NCI-H2107 treated with DMSO at 0.1 percent for 48 hours (cell line): ENCODE measurements around the gene TRMT1L.
"Not testable (repeated sequence)": the region's sequence is repeated elsewhere in the genome, so short reads cannot be mapped to it uniquely, and the experiment has no call there.

Experiments used
- DNase-seq: peaks from one replicate; lab custom pipeline; 2025; ENCODE audit not compliant: unreplicated experiment; lab: John Stamatoyannopoulos, UW

TRMT1L gene, protein sequence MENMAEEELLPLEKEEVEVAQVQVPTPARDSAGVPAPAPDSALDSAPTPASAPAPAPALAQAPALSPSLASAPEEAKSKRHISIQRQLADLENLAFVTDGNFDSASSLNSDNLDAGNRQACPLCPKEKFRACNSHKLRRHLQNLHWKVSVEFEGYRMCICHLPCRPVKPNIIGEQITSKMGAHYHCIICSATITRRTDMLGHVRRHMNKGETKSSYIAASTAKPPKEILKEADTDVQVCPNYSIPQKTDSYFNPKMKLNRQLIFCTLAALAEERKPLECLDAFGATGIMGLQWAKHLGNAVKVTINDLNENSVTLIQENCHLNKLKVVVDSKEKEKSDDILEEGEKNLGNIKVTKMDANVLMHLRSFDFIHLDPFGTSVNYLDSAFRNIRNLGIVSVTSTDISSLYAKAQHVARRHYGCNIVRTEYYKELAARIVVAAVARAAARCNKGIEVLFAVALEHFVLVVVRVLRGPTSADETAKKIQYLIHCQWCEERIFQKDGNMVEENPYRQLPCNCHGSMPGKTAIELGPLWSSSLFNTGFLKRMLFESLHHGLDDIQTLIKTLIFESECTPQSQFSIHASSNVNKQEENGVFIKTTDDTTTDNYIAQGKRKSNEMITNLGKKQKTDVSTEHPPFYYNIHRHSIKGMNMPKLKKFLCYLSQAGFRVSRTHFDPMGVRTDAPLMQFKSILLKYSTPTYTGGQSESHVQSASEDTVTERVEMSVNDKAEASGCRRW

DNA sequence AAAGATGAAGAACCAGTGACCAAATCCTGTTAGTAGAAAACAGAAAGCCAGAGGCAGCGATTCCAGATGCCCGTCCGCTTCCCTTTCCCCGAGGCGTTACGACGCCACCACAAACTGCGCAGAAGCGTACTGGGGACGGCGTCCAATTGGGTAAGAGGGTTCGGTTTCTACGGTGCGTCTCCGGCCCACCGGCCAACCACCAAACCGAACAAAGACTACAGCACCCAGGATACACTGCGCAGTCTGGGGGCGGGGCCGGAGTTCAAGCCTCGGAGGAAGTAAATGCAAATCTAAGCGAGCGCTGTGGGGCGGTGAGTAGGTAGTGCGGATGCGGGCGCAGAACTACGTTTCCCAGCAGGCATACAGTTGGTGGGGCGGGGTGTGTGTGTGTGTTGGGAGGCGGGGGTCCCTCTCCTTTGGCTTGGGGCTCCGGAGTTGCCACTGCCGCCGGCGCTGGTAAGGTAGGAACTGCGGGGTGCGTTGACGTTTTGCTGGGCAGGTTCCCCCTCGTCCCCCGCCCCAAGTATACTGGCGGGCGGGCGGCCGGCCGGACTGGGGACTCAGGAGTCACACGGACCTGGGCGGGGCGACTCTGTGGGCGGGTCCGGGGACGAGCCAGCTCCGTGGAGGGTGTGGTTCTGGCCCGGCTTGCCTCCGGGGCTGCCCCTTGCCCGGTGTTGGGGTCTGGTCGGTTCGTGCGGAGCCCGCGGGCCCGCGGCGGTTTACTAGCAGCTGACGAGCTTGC, at the start of gene TRMT1L, which contains the start of gene SWT1:
Gene TRMT1L, minus strand, starts transcription at position 100 of the 745 bp plus-strand sequence. CDS start 241 bp downstream, outside the sequence.
Gene SWT1, plus strand, starts transcription at position 314 of the 745 bp plus-strand sequence. CDS start 3,675 bp downstream, outside the sequence.
- DNase-seq: peak; percentile 100

DNA sequence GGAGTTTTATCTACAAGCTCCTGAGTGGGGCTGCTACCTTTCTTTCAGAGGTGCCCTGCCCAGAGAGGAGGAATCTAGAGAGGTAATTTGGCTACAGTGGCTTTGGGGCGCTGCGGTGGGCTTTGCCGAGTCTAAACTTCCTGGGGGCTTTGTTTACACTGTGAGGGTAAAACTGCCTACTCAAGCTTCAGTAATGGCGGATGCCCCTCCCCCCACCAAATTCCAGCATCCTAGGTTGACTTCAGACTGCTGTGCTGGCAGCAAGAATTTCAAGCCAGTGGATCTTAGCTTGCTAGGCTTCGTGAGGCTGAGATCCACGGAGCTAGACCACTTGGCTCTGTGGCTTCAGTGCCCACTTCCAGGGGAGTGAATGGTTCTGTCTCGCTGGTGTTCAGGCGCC, 44.1 kb upstream of the TRMT1L start:
- no peak for DNase-seq

DNA sequence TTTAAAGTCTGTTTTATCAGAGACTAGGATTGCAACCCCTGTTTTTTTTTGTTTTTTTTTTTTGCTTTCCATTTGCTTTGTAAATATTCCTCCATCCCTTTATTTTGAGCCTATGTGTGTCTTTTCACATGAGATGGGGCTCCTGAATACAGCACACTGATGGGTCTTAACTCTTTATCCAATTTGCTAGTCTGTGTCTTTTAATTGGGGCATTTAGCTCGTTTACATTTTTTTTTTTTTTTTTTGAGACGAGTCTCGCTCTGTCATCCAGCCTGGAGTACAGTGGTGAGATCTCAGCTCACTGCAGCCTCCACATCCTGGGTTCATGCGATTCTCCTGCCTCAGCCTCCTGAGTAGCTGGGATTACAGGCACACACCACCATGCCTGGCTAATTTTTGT, 42.0 kb upstream of the TRMT1L start:
- DNase-seq: not testable (repeated sequence)

DNA sequence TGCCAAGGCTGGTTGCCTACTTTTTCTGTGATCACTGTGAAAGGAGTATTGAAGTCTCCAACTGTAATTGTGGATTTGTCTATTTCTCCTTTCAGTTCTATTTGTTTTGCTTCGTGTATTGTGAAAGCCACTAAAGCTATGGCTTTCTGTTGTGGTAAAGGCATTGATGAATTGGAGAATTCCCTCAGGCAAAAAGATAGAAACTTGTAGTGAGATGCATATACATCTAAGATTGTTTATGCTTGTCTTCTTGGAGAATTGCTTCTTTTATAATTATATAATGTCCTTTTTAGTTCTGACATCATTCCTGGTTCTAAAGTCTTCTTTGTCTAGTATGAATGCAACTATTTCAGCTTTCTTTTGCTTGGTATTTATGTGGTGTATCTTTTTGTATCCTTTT, 37.0 kb upstream of the TRMT1L start:
- no peak for DNase-seq

DNA sequence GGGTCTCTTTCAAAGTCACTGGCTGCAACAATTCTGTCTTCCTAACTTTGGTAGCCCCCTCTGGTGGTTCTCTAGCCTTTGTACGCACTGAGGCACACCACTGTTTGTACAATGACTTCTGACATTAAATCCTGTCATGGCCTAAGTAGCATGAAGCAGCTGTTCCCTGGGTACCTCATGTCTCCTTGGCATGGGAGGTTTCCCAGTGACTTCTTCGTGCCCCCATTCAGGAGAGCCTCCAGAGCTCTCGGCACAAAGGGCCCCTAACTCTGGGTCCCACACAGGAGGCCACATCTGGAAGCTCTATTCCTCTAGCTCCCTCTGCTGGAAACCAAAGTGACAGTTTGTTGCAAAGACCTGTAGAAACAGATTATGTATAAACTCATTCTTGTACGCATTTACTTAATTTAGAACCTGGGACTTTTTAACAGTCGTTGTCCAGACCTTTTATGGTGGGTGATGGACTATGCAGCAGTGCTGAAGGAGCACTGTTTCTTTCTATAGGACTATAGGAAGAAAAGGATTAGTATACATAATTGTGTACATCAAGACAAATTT, 13.6 kb upstream of the TRMT1L start:
- peak; percentile 73 for DNase-seq

DNA sequence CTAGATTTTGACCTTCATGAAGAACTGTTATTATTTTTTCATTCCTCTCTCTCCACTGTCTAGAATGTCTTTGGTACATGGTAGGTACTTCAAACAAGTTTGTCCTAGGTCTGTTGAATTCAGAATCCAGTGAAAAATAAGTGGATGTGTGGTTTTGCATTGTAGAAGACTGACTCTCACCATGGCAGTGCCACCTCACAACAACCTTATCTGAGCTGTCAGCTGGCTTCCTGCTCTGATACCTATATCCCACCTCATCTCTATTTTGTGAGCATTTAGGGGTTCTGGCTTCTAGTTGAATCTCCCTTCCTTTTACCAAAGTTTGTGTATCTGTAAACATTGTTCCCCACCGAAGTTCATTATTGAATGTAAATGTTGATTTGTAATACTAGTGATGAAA, 9.4 kb upstream of the TRMT1L start:
- no peak for DNase-seq

DNA sequence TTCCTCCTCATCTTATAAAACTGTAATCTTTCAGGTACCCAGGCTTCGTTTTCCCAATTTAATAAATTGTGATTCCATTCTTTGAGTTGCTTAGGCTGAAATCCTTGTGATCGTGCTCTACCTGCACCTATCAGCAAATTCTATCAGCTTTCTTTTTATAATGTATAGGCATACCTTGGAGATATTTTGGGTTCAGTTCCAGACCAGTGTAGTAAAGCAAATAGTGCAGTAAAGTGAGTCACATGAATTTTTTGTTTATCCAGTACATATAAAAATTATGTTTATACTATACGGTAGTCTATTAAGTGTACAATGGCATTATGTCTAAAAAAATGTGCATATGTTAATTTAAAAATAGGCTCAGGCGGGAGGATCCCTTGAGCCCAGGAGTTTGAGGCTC, 5.7 kb upstream of the TRMT1L start:
- DNase-seq: no peak

DNA sequence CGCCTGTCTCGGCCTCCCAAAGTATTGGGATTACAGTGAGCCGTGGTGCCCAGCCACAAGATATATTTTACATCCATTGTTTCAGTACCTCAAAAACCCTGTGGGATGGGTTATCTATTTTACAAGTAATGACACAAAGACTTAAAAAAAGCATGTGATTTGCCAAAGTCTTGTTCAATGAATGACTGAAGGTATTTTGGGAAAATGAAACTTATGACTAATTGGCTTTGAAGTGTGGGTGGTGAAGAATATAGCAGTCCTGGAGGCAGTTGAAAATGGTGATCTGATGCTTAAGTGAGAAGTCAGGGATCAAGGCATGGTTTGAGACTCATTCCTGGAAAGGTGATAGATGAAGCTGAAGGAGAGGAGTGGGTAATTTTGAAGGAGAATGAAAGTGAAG, 3.2 kb upstream of the TRMT1L start:
- no peak for DNase-seq

DNA sequence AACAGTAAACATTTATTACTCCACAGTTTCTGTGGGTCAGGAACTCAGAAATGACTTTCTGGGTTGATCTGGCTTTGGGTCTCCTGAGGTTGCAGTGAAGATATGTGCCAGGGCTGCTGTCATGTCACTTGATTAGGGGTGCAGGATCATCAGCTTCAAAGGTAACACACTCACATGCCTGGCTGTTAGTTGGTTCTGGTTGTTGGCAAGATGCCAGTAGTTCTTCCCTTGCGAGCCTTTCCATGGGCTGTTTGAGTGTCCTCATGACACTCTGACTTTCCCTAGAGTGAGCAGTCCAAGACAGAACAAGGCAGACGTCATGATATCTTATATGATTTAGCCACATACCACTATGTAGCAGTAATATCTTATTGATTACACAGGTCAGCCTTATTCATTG, 2.0 kb upstream of the TRMT1L start:
- no peak for DNase-seq

DNA sequence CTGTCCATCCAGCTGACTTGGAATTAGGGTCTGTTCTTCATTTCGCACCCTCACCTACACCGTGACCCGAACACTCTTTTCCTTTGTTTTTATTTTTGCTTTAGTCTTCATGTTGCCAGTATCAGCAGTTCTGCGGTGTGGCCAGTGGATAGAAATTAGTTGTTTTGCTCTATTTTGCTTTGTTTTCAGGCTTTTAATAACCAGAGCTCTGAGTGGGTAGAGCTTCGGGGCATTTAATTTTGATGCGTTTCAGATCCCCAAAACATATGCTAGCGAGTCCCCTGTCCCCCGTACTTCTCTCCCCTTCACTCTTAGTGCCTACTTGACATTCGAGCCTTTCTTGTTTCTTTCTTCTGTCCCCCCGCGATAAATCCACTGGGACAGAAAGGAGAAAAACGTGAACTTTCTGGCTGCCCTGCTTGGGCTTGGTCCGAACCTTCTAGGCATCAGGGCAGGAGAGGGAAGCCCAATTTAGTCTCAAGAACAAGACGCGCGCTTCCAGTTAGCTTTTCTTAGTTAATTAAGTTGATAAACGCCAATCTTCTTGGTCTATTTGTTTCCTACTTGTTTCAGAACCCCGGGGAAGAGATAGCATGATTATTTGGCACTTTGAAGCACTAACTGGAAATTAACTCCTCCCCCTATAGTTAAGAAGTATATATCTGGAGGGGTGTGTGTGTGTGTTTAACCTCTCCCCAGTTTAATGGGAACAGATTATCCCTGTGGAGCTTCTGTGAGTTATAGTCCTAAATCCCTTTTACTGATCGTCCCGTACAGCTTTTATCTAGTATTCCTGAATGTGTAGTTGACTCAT, 1.1 kb upstream of the TRMT1L start:
- no peak for DNase-seq

DNA sequence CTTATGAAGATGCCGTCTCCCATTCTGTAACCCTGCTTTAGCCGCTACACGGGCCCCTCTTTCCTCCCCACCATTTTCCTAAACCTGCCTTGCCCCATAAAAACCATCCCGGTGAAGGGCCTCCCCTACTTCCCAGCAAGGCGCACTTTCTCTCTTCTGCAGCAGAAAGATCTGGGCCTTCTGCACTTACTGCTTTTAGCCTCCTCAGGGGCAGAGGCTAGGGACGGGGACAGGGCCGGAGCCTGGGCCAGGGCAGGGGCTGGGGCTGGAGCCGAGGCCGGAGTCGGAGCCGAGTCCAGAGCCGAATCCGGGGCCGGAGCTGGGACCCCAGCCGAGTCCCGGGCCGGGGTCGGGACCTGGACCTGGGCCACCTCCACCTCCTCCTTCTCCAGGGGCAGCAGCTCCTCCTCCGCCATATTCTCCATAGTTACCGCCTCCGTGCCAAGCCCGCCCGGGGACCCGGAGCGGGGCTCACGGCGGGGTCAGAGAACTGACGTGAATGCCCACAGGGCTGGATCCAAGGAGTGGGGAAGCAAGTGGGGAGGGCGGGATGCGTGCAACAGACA, 382 bp downstream of the TRMT1L start:
- DNase-seq: no peak

DNA sequence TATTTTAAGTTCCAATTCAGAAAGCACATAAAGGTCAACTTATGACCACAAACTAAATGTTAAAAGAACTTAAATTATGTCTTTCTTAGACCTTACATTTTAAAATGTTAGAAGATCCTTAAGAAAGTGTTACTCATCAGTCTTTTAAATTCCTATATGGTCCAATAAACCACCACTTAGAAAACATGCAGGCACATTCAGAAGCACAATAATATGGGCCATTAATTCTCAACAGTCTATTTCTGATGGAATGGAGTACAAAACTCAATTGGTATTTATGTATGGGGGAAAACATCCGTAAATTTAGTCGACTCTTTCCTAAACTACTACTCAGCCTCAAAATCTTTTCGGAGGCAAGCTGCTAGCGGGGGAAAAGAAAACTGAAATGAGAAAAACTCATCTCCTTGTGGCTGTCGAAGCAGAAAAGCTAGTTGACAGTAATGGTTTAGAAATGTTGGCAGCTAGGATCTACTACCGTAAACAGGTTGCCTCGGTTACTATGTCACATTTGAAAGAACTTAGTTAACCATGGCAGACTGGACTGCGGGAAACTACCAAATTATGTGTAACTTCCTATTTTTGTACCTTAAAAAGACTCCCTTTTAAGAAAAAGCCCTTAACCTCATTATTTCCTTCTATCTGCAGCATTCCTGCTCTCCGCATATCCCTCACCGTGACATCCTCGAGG, 1.0 kb downstream of the TRMT1L start:
- no peak for DNase-seq

DNA sequence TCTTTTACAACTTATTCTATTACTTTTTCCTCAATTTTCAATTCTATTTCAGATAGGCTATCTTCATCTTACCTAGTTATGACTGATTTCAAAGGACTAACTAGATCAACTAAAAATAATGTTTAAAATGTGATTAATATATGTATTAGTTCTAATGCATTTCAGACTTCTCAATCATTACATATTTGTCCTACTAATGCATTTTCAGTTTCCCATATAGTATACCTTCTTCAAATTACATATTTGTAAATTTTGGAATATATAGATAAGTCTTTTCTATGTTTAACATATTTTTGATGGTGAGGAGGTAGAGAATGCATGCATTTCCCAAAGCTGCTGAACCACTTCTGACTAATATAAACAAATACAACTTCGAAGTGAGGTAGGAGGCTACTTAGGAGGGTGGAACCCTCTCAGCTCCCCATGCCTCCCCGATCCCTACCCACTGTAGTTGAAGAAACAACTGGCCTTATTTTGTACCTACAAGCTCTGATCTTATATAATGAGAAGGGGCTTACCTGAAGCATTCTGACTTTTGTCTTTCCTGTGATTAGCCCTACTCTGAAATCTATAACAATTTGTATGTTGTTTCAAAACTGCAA, 1.7 kb downstream of the TRMT1L start:
- DNase-seq: no peak

DNA sequence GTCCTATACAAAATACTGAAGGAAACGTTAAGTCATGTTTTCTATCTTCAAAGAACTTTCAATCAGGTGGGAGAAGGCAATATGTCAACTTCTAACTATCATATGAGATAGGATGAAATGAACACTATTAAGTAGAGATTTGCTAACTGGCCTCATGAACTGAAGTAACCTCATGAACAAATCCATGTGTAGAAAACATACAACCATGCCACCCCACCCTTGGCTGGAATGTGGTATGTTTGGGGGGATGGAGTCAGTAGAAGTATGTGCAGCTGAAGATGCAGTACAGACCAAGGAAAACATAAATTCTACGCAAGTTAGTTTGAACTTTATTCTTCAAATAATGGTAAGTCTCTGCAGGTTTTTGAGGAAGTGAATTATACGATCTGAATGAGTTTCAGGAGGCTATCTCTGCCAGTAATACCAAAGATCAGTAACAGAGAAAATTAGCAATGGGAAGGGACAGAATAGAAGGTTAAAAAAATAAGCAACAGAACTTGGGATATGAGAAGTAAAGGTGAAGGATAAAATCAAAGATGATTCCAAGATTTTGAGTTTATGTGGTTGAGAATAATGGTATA, 4.5 kb downstream of the TRMT1L start:
- no peak for DNase-seq

DNA sequence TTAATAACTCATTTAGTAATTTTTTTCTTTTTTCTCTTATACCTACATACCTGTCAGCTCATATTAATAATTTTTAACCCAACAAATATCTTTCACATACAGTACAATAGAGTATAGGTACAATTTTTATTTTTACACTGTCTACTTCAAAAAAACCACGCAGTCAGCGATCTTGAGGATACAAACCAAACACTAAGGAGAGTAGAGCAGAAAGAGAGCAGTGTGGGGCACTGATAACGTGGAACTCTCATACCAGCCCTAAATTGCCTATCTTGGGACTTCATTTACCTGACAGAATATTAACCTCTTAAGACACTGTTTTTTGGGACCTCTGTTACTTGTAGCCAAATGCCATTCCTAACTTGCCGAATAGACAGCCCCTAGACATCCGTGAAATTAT, 5.5 kb downstream of the TRMT1L start:
- no peak for DNase-seq

DNA sequence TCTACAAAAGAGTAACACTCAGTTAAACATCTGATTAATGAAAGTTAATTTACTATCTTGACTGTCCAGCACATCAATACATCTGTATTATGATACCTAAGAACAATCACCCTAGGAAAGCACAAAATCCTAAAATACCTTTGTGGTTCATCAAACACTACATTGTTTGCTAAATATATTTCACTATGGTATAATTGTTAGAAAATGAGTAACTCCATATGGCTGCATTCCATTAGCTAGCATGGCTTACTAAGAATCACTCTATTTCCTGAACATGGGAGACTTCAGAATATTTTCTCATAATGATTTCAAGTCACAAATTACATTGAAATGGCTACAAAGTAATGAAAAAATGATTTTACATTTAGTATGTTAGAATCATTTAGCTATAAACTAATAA, 12.5 kb downstream of the TRMT1L start:
- DNase-seq: no peak

DNA sequence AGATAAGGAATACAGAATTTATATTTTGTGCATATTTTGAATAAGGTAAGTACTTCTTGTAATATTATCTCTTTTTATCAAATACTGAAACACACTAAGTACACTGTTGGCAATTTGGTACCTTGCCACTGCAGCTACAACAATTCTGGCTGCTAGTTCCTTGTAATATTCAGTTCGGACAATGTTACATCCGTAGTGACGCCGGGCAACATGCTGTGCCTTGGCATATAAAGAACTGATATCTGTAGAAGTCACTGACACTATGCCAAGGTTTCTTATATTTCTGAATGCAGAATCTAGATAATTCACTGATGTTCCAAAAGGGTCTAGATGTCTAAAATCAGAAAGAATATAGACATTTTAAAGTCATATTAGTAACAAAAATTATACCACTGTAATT, 17.5 kb downstream of the TRMT1L start:
- no peak for DNase-seq

DNA sequence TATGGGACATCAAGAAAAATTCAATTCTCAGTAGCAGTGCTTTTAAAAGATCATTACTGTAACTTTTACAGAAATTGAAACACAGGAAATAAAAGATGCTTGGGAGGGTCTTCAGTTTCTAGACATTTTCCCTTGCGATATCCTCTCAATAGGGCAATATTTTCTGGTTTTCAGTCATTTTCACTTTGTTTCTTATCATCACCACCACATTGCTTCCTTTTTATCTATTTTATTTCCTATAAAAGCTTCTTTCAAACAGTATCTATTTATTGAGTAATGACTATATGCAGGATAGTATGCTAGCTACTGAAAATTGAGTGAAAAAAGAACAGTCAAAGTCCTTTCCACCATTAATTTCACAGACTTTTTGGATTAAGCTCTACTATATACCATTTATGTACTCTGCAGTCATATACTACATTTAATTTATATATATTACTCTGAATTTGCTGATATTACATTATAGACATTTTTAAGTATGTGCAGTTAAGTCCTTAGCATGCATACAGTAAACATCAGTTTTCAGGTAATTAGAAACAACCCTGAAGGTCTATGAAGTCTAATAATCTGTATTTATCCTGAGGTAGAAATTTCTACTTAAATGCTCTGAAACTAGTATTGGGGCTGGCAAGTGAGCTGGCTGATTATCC, 18.7 kb downstream of the TRMT1L start:
- DNase-seq: no peak
